Erythroblast (primary cell): Measurements from ENCODE around the gene MTMR6.

ENCODE experiments used
- GATA1 ChIP-seq: IDR thresholded peaks from 2 replicates; pipeline ENCODE4 v1.6.1; 2011; ENCODE audit warnings: low read depth, mild to moderate bottlenecking, control low read depth, low read length, moderate library complexity
- POLR2A ChIP-seq: IDR thresholded peaks from 2 replicates; pipeline ENCODE4 v1.6.1; 2011; ENCODE audit warnings: mild to moderate bottlenecking, low read length

GRCh38 chr13:25222740-25223139 lies 64.5 kb downstream of the MTMR6 start:
- TF ChIP-seq POLR2A (no peak), GATA1 (no peak)
